ENCODE data around the gene SIAH1. TPM values are rescaled to one million over a fixed set of nuclear protein-coding genes. Genes with fewer than 3 reads are reported as not detected.

Gene SIAH1
- polyA plus RNA-seq, 1 experiment, result 21.6 TPM

- POLR2A ChIA-PET, result interaction anchor here (0.6 to 1.6 kb wide), 10 partner anchors 10 to 238 kb away, joined by 3 to 18 read pairs (median 4); no protein-coding TSS in a partner anchor
- CTCF ChIA-PET, result interaction anchor here (0.6 to 1.3 kb wide), 3 partner anchors 28 to 239 kb away, joined by 3 read pairs; no protein-coding TSS in a partner anchor
These were observed 1.2 kb downstream of the SIAH1 start for GRCh38 chr16:48383877-48384519.

GRCh38 chr16:48383009-48383876 is 2.0 kb downstream of the SIAH1 start:
- CTCF ChIA-PET, result interaction anchor here (0.6 to 1.3 kb wide), 2 partner anchors 68 to 240 kb away, joined by 3 read pairs; no protein-coding TSS in a partner anchor
- TF ChIP-seq CTCF (IDR thresholded peaks at IDR 0.05; ENCODE audit: low read depth, low read length), result no peak
- Histone ChIP-seq H3K27ac (ENCODE audit: low read depth, low read length) (no peak overlapping the region), H3K27me3 (ENCODE audit: control insufficient read depth, insufficient read depth, low read length) (no peaks in the 10 kb centered on the region), H3K9me3 (ENCODE audit: control insufficient read depth, insufficient read depth, low read length) (no peaks in the 10 kb centered on the region), H3K4me3 (ENCODE audit: low read depth, low read length) (peak overlapping the region; percentile 82)
- POLR2A ChIA-PET, result interaction anchor here (0.6 to 1.6 kb wide), 7 partner anchors 11 to 239 kb away, joined by 3 to 18 read pairs (median 5); no protein-coding TSS in a partner anchor
- DNase-seq (ENCODE audit: low read depth, low spot score), result no peak

More at GRCh38 chr16:48383877-48384519, 1.2 kb downstream of the SIAH1 start:
- Histone ChIP-seq H3K27me3 (ENCODE audit: control insufficient read depth, insufficient read depth, low read length) (no peaks in the 10 kb centered on the region), H3K27ac (ENCODE audit: low read depth, low read length) (peak overlapping the region; percentile 87), H3K9me3 (ENCODE audit: control insufficient read depth, insufficient read depth, low read length) (no peaks in the 10 kb centered on the region), H3K4me3 (ENCODE audit: low read depth, low read length) (peak overlapping the region; percentile 82)
- no peak for TF ChIP-seq CTCF (IDR thresholded peaks at IDR 0.05; ENCODE audit: low read depth, low read length)
- no peak for DNase-seq (ENCODE audit: low read depth, low spot score)

- no peaks in the 10 kb centered on the region for H3K9me3 ChIP-seq (ENCODE audit: control insufficient read depth, insufficient read depth, low read length)
- no peak for TF ChIP-seq CTCF (IDR thresholded peaks at IDR 0.05; ENCODE audit: low read depth, low read length)
- CTCF ChIA-PET, result no interaction called here
- no peak overlapping the region for H3K4me3 ChIP-seq (ENCODE audit: low read depth, low read length)
- H3K27ac ChIP-seq (ENCODE audit: low read depth, low read length), result no peak overlapping the region
- H3K27me3 ChIP-seq (ENCODE audit: control insufficient read depth, insufficient read depth, low read length), result no peaks in the 10 kb centered on the region
- no peak for DNase-seq (ENCODE audit: low read depth, low spot score)
- POLR2A ChIA-PET, result no interaction called here
These were observed 3.1 kb downstream of the SIAH1 start for GRCh38 chr16:48382131-48382530.

- ChIA-PET CTCF (no interaction called here), POLR2A (interaction anchor here (1.3 kb wide), 1 partner anchor 15 kb away, joined by 4 read pairs; no protein-coding TSS in a partner anchor)
These were observed 4.0 kb downstream of the SIAH1 start for GRCh38 chr16:48381201-48381600.

More at GRCh38 chr16:48381201-48381600, 4.0 kb downstream of the SIAH1 start:
- no peak for TF ChIP-seq CTCF (IDR thresholded peaks at IDR 0.05; ENCODE audit: low read depth, low read length)
- no peak overlapping the region for H3K4me3 ChIP-seq (ENCODE audit: low read depth, low read length)
- no peaks in the 10 kb centered on the region for H3K27me3 ChIP-seq (ENCODE audit: control insufficient read depth, insufficient read depth, low read length)
- no peak overlapping the region for H3K27ac ChIP-seq (ENCODE audit: low read depth, low read length)
- H3K9me3 ChIP-seq (ENCODE audit: control insufficient read depth, insufficient read depth, low read length), result no peaks in the 10 kb centered on the region
- no peak for DNase-seq (ENCODE audit: low read depth, low spot score)

All from AG04450 (cell line).